Measurements from ENCODE around the gene FHIT.

- TF ChIP-seq GATA2 (IDR thresholded peaks at IDR 0.05; ENCODE audit: low read depth, low read length) (no peak), GATA3 (IDR thresholded peaks at IDR 0.05; ENCODE audit: low read depth, low read length) (no peak)
Observed at GRCh38 chr3:60469481-60469880, 781.8 kb downstream of the FHIT start.

Data from SH-SY5Y (cell line).